ENCODE data around the gene ADAMTS18. TPM values are rescaled to one million over a fixed set of nuclear protein-coding genes. Genes with fewer than 3 reads are reported as not detected.
A peak's percentile ranks its signal among the peaks of the same experiment; 100 is the strongest.

Gene ADAMTS18
- total and polyA plus RNA-seq, 8 donors = 0.55 to 7.0 TPM; not detected in 6

DNA sequence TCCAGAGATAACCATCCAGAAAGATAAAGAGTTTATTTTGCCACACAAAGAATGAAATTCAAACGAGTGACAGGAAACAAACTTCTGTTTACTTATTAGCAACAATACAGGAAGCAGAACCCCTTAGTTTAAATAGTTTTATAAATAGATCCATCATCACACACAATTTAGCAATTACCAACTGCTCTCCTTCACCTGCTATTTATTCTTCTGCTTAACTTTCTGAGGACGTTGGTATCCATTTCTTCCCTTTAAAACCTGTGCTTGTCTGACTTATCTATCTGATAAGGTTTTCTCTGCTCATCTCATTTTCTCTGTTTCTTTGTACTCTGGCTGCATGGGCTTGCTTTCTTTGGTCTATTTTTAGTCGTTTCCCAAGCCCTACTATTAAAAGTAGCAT lies 4.3 kb upstream of the ADAMTS18 start:
- H3K27ac ChIP-seq = no peak overlapping the region
- no peak overlapping the region for H3K4me3 ChIP-seq
- intact Hi-C loops (cut with DNase I; ENCODE audit: low total_unique reads) = no loop called here
- DNase-seq = no peak
- peaks cover 9 to 55% (median 15%) of the 10 kb centered on the region in 3 donors for H3K27me3 ChIP-seq
- TF ChIP-seq POLR2AphosphoS5 (IDR thresholded peaks at IDR 0.05) (no peak), EP300 (IDR thresholded peaks at IDR 0.05) (no peak), POLR2A (IDR thresholded peaks at IDR 0.05) (no peak)
- TF ChIP-seq, protein P1, sequence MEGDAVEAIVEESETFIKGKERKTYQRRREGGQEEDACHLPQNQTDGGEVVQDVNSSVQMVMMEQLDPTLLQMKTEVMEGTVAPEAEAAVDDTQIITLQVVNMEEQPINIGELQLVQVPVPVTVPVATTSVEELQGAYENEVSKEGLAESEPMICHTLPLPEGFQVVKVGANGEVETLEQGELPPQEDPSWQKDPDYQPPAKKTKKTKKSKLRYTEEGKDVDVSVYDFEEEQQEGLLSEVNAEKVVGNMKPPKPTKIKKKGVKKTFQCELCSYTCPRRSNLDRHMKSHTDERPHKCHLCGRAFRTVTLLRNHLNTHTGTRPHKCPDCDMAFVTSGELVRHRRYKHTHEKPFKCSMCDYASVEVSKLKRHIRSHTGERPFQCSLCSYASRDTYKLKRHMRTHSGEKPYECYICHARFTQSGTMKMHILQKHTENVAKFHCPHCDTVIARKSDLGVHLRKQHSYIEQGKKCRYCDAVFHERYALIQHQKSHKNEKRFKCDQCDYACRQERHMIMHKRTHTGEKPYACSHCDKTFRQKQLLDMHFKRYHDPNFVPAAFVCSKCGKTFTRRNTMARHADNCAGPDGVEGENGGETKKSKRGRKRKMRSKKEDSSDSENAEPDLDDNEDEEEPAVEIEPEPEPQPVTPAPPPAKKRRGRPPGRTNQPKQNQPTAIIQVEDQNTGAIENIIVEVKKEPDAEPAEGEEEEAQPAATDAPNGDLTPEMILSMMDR (IDR thresholded peaks at IDR 0.05) = no peak
- H3K36me3 ChIP-seq = no peaks in the 10 kb centered on the region
- H3K4me1 ChIP-seq = peaks cover 0 to 11% (median 5%) of the 10 kb centered on the region in 4 donors
- H3K9me3 ChIP-seq = no peaks in the 10 kb centered on the region
- 3 to 8% (median 6%) methylated on average over 3 of the region's 3 CpGs for WGBS, 5 donors

GRCh38 chr16:77437859-77438258 lies 3.0 kb upstream of the ADAMTS18 start:
- H3K27me3 ChIP-seq = peaks cover 9 to 58% (median 22%) of the 10 kb centered on the region in 3 donors
- TF ChIP-seq POLR2AphosphoS5 (IDR thresholded peaks at IDR 0.05) (no peak), EP300 (IDR thresholded peaks at IDR 0.05) (no peak), POLR2A (IDR thresholded peaks at IDR 0.05) (no peak)
- TF ChIP-seq, protein P1 (IDR thresholded peaks at IDR 0.05) = no peak
- intact Hi-C loops (cut with DNase I; ENCODE audit: low total_unique reads) = no loop called here
- no peaks in the 10 kb centered on the region for H3K36me3 ChIP-seq
- H3K4me1 ChIP-seq = peaks cover 0 to 12% (median 5%) of the 10 kb centered on the region in 4 donors
- H3K4me3 ChIP-seq = no peak overlapping the region
- no peak for DNase-seq
- WGBS, 5 donors = 43 to 70% (median 54%) methylated on average over 2 of the region's 2 CpGs
- no peaks in the 10 kb centered on the region for H3K9me3 ChIP-seq
- no peak overlapping the region for H3K27ac ChIP-seq

GRCh38 chr16:77435272-77435820 lies 512 bp upstream of the ADAMTS18 start:
- peak overlapping the region in 1 of 4 donors; percentile 9 for H3K4me3 ChIP-seq
- 13 to 22% (median 15%) methylated on average over 20 of the region's 20 CpGs for WGBS, 5 donors

DNA sequence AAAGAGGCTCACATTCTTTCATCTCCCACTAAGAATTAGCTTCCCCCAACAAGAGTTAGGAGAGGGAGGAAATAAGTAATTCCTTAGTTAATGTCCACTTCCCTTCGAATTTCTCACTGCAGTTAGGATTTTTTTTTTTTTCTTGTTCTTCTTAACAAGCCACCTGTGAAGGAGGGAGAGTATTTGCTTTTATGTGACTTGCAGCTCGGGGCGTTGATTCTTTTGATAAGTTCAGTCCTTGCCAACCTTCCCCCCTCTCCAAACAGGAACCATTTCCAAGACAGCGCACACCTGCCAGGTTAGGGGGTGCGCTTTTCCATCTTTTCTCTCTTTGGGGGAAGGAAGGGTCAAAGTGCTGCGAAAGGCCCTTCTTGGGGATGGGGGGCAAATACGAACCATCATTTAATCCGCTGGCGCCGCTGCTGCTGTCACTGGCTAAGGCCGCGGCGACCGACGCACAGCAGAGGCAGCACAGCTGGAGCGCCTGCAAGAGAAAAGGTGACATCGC lies 758 bp downstream of the ADAMTS18 start:
- TF ChIP-seq, protein P1 (IDR thresholded peaks at IDR 0.05) = no peak
- TF ChIP-seq POLR2A (IDR thresholded peaks at IDR 0.05) (no peak), EP300 (IDR thresholded peaks at IDR 0.05) (no peak), POLR2AphosphoS5 (IDR thresholded peaks at IDR 0.05) (no peak)
- H3K9me3 ChIP-seq = peaks cover 0 to under 1% (median 0%) of the 10 kb centered on the region in 4 donors
- intact Hi-C loops (cut with DNase I; ENCODE audit: low total_unique reads) = no loop called here
- H3K4me1 ChIP-seq = peaks cover 0 to 12% (median 5%) of the 10 kb centered on the region in 4 donors
- H3K27me3 ChIP-seq = peaks cover 9 to 62% (median 22%) of the 10 kb centered on the region in 3 donors
- DNase-seq = no peak
- no peaks in the 10 kb centered on the region for H3K36me3 ChIP-seq
- H3K4me3 ChIP-seq = no peak overlapping the region
- no peak overlapping the region for H3K27ac ChIP-seq
- WGBS, 5 donors = 2 to 6% (median 4%) methylated on average over 6 to 17 of the region's 17 CpGs

More at GRCh38 chr16:77435272-77435820, 512 bp upstream of the ADAMTS18 start:
- Histone ChIP-seq H3K4me1 (peaks cover 0 to 12% (median 5%) of the 10 kb centered on the region in 4 donors), H3K36me3 (no peaks in the 10 kb centered on the region), H3K27me3 (peaks cover 9 to 62% (median 22%) of the 10 kb centered on the region in 3 donors), H3K27ac (no peak overlapping the region), H3K9me3 (no peaks in the 10 kb centered on the region)
- DNase-seq = no peak
- TF ChIP-seq EP300 (IDR thresholded peaks at IDR 0.05) = no peak
- no peak for TF ChIP-seq POLR2AphosphoS5 (IDR thresholded peaks at IDR 0.05)
- TF ChIP-seq, protein P1 (IDR thresholded peaks at IDR 0.05) = no peak
- no peak for TF ChIP-seq POLR2A (IDR thresholded peaks at IDR 0.05)
- intact Hi-C loops (cut with DNase I; ENCODE audit: low total_unique reads) = no loop called here

Measured in stomach (tissue), 9 donors.